GM19438 (cell line): ENCODE measurements around the gene ITGA1.
A peak's percentile ranks its signal among the peaks of the same experiment; 100 is the strongest.

Experiments
- ATAC-seq: cut with Tn5 transposase; IDR thresholded peaks from one replicate; pipeline ENCODE4 v1.9.1; 2021; ENCODE audit warnings: low read depth; ENCODE audit not compliant: unreplicated experiment

Gene ITGA1

DNA sequence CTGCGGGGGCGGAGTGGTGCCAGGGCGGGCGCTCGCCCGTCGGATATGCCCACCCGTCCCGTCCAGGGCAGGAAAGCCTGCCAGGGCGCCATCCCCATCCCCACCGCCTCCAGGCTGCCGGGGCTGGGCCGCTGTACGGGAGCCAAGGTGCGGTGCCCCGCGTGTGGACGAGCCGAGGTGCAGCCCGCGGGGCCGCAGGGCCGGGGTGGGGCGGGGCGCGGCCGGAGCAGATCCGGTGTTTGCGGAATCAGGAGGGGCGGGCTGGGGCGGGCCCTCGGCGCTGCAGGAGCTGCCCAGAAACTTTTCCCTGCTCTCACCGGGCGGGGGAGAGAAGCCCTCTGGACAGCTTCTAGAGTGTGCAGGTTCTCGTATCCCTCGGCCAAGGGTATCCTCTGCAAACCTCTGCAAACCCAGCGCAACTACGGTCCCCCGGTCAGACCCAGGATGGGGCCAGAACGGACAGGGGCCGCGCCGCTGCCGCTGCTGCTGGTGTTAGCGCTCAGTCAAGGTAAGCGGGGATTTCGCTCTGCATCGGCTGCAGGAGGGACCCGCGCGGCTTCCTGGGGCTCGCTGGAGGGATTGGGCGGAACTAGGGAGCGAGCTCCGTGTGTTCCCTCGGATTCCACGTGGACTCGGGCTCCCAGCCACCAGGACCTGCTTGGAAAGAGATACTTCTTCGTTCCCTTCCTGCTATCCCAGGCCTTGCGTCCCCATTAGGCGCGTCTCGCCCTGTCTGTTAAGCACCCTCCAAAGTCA is 201.5 kb downstream of the ITGA1 start, which contains the start of gene ITGA2:
Gene ITGA2 (plus strand): TSS at position 328 of the 756 bp plus-strand sequence. CDS start 117 bp downstream, at position 445.
- peak; percentile 64 for ATAC-seq

GRCh38 chr5:52989781-52990527 is 202.2 kb downstream of the ITGA1 start:
- peak; percentile 40 for ATAC-seq

- no peak for ATAC-seq
Observed at GRCh38 chr5:52990528-52990925, 202.8 kb downstream of the ITGA1 start.

DNA sequence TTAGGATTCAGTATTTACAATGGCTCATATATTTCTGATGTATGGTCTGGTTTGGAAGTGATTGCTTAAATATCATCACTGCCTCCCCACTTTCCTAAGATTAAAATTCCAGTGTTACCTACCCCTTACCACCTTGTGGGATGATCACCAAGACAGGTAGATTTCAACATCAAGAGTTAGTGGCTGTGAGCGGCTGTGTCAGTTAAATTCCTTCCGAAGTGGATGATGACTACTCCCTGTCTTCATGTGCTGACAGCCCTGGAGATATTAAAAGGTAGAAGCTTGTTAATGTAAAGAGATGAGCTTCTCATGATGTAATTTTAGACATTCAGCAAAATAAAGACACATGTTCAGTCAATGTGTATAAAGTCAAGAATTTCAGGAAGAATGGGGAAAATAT is 205.7 kb downstream of the ITGA1 start:
- ATAC-seq: no peak

DNA sequence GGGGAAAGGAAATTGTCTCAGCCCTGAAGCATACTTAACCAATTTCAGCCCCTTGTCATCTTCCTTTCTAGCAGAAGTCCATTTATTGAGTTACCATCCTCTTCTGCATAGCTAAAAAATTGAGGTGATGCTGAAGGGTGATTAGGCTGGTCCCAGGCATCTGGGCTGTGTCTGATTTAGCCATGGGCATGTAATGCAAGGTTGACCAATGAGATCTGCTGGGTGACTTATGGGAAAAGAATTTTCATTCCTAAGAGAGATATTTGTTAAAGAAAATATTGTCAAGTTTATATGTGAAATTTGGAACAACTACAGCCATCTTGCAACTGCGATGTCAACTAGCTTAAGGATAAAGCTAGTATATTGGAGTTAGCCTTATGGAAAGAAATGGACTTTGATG is 206.6 kb downstream of the ITGA1 start:
- no peak for ATAC-seq

DNA sequence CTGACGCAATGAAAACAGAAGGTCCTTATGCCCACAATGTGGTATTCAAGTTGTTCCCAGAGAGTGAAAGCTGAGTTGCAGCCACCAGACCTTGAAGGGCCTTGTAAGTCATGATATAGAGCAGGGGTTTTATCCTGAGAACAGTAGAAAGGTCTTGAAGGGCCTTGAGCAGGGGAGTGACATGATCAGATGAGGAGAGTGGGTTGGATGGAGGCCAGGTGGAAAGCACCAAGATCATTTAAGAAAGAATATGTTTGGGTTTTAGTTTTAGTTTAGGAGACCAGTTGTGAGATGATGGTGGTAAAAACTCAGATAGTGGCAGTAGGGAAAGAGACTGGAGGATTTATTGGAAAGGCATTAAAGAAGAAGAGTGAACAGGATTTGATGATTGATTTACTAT is 207.4 kb downstream of the ITGA1 start:
- ATAC-seq: no peak

- no peak for ATAC-seq
Observed at GRCh38 chr5:52995914-52996313, 208.2 kb downstream of the ITGA1 start.

- ATAC-seq: no peak
Observed at GRCh38 chr5:52996979-52997378, 209.3 kb downstream of the ITGA1 start.

DNA sequence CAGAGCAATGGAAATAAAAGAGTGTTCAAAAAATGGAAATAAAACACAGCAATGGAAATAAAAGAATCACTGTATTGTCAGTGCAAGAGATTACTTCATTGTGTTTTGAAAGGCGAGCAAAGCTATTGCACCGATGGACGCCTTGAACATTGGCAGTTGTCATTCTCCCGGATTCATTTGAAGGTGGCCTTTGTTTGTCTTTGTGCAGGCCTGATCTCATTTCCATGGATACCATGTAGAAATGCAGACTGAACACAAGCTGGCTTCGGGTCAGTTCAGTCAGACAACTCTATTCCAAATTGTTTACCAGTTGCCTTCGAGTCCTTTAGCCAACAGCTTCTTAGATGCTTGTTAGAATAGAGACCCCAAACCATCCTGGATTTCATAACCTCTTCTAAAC is 209.7 kb downstream of the ITGA1 start:
- no peak for ATAC-seq

- no peak for ATAC-seq
Observed at GRCh38 chr5:52998552-52999313, 211.0 kb downstream of the ITGA1 start.

DNA sequence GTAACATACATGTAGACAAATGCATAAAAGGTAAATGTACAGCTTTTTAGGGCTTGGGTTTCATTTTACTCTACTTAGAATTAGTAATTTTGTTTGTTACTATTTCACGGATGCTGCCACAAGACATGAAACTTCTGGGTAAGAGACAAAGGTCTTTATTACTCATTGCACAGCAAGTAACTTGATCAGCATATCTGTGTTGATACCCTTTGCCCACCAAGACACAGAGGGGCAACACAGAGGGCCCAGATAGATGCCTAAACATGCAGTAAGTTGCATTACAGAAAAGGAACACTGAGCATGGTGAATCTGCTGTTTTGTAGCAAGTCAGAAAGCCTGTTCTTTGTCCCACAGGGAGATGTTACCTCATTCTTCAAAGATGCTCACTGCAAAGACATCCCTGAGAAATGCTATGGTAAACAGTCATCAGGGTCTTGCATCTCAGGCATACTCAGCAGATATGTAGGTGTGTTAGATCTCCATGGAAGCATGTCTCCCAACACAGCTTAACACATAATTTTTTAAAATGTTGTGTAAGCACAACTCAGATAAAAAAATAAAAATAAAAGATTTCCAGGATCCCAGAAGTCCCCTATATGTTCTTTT is 211.7 kb downstream of the ITGA1 start:
- ATAC-seq: no peak

DNA sequence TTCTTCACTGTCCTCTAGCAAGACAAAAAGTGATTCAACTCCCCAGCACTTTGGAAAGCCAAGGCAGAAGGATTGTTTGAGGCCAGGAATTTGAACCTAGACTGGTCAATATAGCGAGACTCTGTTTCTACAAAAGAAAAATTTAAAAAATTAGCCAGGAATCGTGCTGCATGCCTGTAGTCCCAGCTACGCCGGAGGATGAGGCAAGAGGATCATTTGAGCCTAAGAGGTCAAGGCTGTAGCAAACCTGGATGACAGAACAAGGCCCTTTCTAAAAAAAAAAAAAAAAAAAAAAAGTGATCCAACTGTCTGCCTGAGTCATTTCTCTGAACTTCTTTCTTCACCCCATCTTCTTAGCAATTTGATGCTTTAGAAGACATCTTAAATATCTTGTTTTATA is 213.8 kb downstream of the ITGA1 start:
- ATAC-seq: no peak

GRCh38 chr5:53002491-53002890 is 214.8 kb downstream of the ITGA1 start:
- ATAC-seq: no peak

- no peak for ATAC-seq
Observed at GRCh38 chr5:53003144-53003543, 215.4 kb downstream of the ITGA1 start.

DNA sequence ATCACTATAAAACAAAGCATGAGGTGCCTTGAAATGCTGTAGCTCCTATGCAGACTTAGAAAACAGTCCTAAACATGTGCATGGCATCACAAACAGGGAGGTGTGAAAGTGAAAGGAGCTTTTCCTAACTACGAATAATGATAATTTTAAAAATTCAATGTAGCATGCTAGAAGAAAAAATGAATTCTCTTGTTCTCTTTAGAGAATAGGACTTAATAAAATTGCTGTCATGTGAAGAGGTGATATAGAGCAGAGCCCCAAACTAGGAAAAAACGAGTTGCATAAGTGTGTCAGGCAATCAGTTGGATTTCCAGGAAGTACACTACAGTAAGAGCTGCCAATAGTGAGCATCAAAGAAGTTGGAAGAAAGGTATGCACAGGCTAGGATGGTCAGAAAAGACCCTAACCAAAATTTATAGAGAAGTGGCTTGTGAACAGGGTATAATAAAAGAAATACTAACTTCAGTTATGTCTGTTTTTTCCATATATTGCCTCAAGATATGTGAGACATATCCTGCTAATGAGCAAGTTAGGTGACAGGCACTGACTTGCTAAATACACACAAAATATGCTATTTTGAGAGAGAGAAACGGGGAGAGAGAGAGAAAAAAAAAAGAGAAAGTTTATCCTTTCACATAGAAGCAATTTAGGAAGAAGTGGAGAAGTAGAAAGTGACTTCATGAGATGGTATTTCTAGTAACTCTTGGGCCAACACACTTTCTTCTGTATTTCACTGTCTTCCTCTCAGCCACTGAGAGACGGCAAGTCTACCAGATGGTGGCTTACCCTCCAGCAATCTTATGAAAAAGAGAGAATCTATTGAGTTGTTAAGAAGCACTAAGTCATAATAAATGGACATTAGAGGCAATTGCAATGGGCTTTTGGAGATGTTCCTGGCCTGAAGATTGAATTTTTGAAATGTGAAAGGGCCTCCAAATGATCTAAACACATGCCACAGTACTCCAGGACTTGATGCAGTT is 219.5 kb downstream of the ITGA1 start:
- no peak for ATAC-seq

DNA sequence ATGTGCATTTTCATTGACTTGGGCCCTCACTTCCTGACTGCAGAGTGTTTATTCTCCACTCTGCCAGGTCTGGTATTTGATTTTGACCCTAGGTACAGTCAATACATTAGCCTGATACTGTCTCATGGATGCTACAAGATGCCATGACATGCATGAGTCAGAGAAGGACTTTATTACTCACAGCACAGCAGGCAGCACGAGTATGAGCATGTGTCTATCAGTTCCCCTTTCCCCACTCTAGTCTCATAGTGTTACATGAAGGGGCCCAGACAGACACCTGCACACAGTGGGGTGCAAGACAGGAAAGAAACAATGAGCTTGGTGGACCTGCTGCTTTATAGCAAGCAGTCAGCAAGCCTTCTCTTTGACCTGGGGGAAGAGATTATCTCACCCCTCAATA is 221.0 kb downstream of the ITGA1 start:
- peak; percentile 91 for ATAC-seq
